Stromal cell of bone marrow (primary cell): ENCODE measurements around the gene RBPMS2.

ENCODE experiments used
- DNase-seq: peaks from one replicate; pipeline ENCODE4 v3.0.0-alpha.2; 2012; ENCODE audit warnings: low read depth

Gene RBPMS2

DNA sequence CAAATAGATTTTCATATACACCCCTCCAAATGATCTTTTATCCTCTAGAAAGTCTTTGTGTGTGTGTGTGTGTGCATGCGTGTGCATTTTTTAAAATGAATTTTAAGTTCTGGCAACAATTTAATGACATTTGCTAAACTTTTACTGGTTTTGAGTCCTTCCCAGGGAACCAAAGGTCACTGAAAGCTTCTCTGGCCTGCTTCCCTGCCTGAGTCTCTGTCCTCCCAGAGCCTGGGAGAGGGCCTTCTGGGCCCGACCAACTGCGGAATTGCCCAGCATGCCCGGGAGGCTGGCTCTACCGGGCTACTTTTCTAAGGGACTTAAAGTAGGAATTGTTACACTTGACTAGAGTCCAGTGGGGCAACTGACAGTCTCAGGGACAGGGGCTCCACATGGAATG is 7.4 kb upstream of the RBPMS2 start:
- DNase-seq, result no peak

GRCh38 chr15:64781299-64781698 is 5.9 kb upstream of the RBPMS2 start:
- no peak for DNase-seq

DNA sequence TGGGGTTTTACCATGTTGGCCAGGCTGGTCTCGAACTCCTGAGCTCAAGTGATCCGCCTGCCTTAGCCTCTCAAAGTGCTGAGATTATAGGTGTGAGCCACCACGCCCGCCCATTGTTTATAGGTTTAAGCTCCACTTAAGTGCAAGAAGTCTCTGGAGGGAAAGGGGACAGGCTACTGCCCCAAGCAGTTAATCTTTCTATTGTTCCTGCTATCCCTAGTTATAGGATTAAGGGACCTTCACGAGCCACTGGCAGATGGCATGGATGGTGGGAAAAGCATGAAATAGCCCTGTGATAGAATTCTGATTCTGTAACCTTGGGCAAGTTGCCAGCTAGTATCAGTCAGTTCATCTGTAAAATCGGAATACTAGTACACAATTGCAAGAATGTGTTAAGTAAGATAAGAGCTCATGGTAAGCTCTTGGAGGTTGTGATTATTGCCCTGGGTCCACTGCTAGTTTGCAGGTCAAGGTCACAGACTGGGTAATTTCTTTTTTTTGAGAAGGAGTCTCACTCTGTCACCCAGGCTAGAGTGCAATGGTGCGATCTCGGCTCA is 5.3 kb upstream of the RBPMS2 start:
- no peak for DNase-seq

DNA sequence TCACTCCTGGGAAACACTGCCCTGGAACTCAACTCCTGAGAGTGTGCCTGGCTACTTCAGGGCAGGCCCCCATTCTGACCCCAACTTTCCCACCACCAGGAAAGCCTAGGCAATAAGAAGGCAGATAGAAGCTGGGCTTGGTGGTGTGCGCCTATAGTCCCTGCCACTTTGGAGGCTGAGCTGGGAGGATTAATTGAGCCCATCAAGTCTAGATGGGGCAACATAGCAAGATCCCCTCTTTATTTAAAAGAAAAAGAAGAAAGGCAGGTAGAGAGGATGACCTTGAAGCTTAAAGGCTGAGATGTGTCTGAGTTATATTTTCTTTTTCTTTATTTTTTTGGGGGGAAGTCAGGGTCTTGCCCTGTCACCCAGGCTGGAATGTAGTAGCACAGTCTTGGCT is 4.2 kb upstream of the RBPMS2 start:
- no peak for DNase-seq

- no peak for DNase-seq
Measured at GRCh38 chr15:64779024-64779423, 3.6 kb upstream of the RBPMS2 start.

GRCh38 chr15:64776402-64776786 is 1.0 kb upstream of the RBPMS2 start:
- no peak for DNase-seq

DNA sequence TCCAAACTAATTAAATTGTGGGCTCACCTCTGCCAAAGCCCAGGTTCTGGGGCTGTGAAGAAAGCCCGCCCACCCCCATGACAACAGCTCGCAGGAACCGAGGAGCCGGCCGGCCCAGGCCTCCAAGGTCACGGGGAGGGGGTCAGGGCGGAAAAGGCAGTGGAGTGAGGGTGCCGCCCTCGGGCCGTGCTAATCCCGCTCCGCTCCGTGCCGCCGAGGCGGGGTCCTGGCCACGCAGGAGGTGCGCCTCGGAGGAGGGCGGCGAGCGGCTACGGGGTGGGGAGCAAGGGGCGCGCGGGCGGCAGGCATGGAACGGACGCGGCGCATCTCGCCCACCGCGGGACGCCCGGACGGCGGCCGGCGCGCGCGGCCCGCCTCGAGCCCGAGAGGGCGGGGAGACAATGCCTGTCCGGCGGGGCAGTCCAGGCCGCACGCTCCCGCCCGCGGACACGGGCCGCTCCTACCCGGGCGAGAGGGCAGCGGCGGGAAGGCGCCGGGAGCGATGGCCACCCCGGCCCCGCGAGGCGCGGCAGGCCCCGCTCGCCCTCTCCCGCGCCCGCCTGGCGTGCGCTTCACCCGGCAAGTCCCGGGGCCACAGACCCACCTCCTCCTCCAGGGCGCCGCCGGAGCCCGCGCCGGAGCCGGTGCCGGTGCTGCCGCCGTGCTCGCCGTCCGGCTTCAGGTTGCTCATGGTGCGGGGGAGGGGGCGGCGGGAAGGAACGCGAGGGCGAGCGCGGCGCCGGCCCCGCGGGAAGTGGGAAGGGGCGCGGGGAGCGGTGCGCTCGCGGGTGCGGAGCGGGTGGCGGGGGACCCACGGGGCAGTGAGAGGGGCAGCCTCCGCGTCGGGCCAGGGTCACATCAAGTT is 528 bp downstream of the RBPMS2 start:
- DNase-seq, result no peak

DNA sequence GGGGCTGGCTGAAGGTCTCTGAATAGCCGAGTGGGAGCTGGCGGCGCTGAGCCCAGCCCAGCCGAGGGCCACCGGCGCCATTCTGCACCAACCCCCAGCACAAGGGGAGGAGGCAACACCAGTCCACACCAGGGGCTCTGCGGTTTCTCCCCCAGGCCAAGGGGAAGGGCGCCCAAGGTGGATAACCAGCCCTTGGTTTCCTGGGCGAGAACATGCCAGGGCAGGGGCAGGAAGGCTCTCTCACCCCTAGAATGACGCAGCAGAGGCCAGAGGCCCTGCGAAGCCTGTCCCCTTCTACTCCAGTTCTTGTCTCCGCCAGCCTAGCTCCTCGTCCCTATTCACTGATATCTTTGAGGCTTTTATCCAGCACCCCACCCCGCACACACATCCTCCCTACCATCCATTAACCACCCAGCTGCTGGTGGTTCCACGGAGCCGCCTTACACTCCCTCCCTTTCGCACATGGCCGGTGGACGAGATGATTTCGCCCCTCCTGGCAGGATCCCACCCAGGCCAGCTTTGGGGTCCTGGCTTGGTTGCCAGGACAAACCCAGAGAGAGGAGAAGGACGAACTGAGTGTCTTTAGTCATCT is 1.3 kb downstream of the RBPMS2 start:
- DNase-seq, result no peak

GRCh38 chr15:64773606-64774005 is 1.8 kb downstream of the RBPMS2 start:
- DNase-seq, result no peak

DNA sequence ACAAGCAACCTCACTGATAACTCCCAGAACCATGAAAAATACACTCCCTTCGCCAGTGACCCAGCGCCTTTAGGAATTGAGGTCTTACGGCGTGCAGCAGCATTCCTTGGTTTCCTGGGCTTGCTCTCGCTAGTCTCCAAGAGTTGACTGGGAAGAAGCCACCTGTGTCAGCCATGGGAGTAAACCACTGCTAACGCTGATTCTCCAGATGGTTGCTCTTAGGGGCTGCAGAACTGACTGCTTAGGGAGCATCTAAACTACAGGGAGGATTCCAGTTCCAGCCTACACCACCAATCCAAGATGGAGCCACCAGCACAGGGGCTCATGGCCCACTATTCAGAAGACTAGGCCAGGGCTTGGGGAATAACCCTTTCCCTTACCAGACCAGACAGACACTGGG is 2.4 kb downstream of the RBPMS2 start:
- DNase-seq, result no peak

- no peak for DNase-seq
Measured at GRCh38 chr15:64772488-64772887, 2.9 kb downstream of the RBPMS2 start.

GRCh38 chr15:64770626-64771025 is 4.8 kb downstream of the RBPMS2 start:
- DNase-seq, result no peak

DNA sequence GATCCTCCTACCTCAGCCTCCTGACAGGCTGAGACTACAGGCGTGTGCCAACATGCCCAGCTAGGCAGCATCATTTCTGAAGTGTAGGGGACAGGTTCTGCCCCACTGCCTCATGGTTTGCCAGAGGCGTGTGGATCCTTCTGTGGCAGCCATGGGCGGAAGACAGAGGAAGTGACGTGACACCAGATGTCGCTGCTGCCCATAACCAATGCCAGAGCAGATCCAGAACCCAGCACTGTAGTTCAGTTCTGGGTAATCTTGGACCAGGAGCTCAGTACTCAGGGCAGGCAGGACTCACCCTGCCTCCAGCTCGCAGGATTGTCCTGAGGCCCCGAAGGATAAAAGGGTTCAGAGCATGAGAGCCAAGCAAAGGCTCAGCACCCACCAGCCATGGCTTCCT is 8.2 kb downstream of the RBPMS2 start:
- no peak for DNase-seq

DNA sequence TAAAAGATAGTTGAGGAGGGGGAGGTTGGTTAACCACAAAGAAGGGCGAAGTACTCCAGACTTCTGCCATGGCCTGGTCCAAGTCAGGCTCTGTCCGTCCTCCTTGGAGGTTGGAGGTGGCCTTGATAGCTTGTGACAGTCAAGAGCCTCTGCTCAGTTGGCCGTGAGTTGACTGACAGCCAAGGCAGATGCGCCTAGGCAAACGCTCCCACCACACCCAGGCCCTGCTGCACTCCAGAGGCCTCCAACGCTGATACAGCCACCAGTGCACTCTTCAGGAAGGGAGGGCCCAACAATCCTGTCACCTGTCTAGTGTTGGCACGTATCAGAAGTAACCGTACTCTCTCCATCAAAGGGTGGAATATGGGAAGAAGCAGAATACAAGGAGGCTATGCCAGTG is 9.3 kb downstream of the RBPMS2 start:
- DNase-seq, result no peak

DNA sequence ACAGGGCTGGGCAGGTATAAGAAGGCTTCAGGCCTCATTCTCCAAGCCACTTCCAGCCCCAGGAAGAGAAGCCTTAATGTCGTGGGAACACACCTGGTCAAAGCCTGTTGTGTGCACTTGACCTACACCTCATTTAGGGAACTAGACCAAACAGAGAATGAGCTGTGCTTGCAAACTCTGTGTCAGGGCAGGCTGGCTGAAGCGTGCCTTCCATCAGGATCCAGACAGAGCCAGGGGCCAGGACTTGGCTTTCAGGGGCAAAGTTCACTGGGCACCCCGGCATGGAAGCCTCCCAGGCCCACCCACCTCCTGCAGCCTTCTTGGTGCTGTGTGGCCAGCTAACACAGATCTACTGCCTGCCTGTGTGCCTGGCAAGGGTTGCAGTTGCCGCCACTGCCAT is 11.5 kb downstream of the RBPMS2 start:
- no peak for DNase-seq

- no peak for DNase-seq
Measured at GRCh38 chr15:64763462-64763861, 11.9 kb downstream of the RBPMS2 start.

- DNase-seq, result no peak
Measured at GRCh38 chr15:64763021-64763420, 12.4 kb downstream of the RBPMS2 start.

- no peak for DNase-seq
Measured at GRCh38 chr15:64762546-64762945, 12.8 kb downstream of the RBPMS2 start.

- no peak for DNase-seq
Measured at GRCh38 chr15:64761156-64761555, 14.2 kb downstream of the RBPMS2 start.

GRCh38 chr15:64760056-64760455 is 15.3 kb downstream of the RBPMS2 start:
- DNase-seq, result no peak

- DNase-seq, result no peak
Measured at GRCh38 chr15:64755427-64755940, 19.9 kb downstream of the RBPMS2 start.

DNA sequence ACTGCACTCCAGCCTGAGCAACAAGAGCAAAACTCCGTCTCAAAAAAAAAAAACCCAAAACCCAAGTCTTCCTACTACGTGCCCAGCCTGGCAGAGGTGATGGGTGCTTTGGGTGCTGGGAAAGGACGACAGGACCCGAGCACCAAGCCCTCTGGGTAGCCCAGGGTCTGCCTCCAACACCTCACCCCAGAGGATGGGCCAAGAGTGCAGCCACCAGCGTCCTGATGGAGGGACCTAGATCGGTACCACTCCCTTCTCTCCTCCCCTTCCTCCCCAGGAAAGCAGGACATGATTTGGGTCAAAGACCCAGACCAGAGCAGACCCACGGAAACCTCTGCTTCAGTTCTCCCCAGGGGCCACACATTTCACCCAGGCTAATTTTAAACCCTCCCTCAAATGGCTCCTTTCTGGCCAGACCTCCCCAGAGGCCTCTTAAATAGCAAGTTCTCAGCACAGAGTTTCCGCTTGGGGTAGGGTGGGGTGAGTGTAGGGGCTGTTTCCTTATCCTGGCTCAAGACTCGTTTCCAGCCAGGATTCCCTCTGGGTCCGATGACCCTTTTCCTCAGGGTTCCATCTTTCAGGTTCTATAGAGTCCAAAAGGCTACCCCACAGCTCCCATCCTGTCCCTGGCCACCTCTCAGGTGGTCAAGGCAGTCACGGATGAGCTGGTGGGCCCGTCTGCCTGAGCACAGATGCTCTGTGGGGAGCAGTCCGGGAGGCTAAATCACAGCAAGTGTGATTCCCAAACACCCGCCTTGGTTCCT is 20.5 kb downstream of the RBPMS2 start:
- no peak for DNase-seq
